ENCODE results near the gene SYT1. TPM values are rescaled to one million over a fixed set of nuclear protein-coding genes. Genes with fewer than 3 reads are reported as not detected.

The SYT1 gene
- total RNA-seq, 1 experiment from 2014 or later, result 44.9 TPM

GRCh38 chr12:79411791-79412190 is 547.2 kb downstream of the SYT1 start:
- BruUV-seq (replicated peaks), result no TSS peak
- ATAC-seq (no peak), DNase-seq (ENCODE audit: low read depth, low spot score) (no peak)
- ChIA-PET CTCF (no interaction called here), RAD21 (ENCODE audit: low non-redundant PET in 1 of 2, low total read pairs in 2 of 2, uncharacterized antibody in 2 of 2, unreplicated experiment in 2 of 2) (no interaction called here), POLR2A (no interaction called here)
- Histone ChIP-seq H3K4me2 (ENCODE audit: low read length) (no peak overlapping the region), H3K9ac (ENCODE audit: low read length) (no peak overlapping the region), H3K27ac (ENCODE audit: low read depth, low read length) (no peak overlapping the region), H2AFZ (ENCODE audit: low read depth, low read length, poor library complexity, severe bottlenecking) (no peak overlapping the region), H3K27me3 (ENCODE audit: insufficient read depth, low read length) (no peaks in the 10 kb centered on the region), H3K79me2 (ENCODE audit: insufficient read depth, low read length) (no peaks in the 10 kb centered on the region), H3K9me3 (ENCODE audit: control insufficient read depth in 1 of 2, insufficient read depth in 1 of 2, low read depth in 1 of 2, low read length in 2 of 2) (no peaks in the 10 kb centered on the region), H3K9me2 (ENCODE audit: insufficient read depth) (0 out of 2 replicates have a peak, but pooled peaks cover 5% of the 10 kb centered on the region), H4K20me1 (ENCODE audit: insufficient read depth) (no peaks in the 10 kb centered on the region), H3K4me1 (ENCODE audit: control insufficient read depth in 1 of 2, insufficient read depth in 2 of 2, low read length in 2 of 2) (peaks cover 4 to 14% of the 10 kb centered on the region in 2 experiments; a peak in 2 of 4 replicates), H3K36me3 (ENCODE audit: control insufficient read depth in 1 of 2, insufficient read depth in 2 of 2, low read length in 2 of 2) (no peaks in the 10 kb centered on the region), H3K4me3 (replicated peaks in 1 of 2; ENCODE audit: low read depth in 1 of 2, low read length in 2 of 2) (no peak overlapping the region)
- no peak for TF ChIP-seq POLR2AphosphoS5 (IDR thresholded peaks at IDR 0.05; ENCODE audit: low read depth, low read length)
- no peak for TF ChIP-seq EGR1 (IDR thresholded peaks at IDR 0.05; ENCODE audit: low read depth)
- TF ChIP-seq SP1 (IDR thresholded peaks at IDR 0.05; ENCODE audit: low read depth), result no peak
- TF ChIP-seq, protein P1, sequence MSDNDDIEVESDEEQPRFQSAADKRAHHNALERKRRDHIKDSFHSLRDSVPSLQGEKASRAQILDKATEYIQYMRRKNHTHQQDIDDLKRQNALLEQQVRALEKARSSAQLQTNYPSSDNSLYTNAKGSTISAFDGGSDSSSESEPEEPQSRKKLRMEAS (IDR thresholded peaks at IDR 0.05), result no peak
- TF ChIP-seq ZNF274 (IDR thresholded peaks at IDR 0.05; ENCODE audit: low read depth, low read length), result no peak
- no peak for TF ChIP-seq ELF1 (IDR thresholded peaks at IDR 0.05; ENCODE audit: borderline replicate concordance, low read depth)
- no peak for TF ChIP-seq ZBTB33 (IDR thresholded peaks at IDR 0.05; ENCODE audit: extremely low read depth, insufficient replicate concordance, low read length)
- no peak for TF ChIP-seq POLR2A (IDR thresholded peaks at IDR 0.05; ENCODE audit: borderline replicate concordance, extremely low read depth, insufficient read depth, insufficient read length)
- TF ChIP-seq FOSL1 (IDR thresholded peaks at IDR 0.05; ENCODE audit: low read depth), result no peak
- TF ChIP-seq, protein P2, sequence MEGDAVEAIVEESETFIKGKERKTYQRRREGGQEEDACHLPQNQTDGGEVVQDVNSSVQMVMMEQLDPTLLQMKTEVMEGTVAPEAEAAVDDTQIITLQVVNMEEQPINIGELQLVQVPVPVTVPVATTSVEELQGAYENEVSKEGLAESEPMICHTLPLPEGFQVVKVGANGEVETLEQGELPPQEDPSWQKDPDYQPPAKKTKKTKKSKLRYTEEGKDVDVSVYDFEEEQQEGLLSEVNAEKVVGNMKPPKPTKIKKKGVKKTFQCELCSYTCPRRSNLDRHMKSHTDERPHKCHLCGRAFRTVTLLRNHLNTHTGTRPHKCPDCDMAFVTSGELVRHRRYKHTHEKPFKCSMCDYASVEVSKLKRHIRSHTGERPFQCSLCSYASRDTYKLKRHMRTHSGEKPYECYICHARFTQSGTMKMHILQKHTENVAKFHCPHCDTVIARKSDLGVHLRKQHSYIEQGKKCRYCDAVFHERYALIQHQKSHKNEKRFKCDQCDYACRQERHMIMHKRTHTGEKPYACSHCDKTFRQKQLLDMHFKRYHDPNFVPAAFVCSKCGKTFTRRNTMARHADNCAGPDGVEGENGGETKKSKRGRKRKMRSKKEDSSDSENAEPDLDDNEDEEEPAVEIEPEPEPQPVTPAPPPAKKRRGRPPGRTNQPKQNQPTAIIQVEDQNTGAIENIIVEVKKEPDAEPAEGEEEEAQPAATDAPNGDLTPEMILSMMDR (IDR thresholded peaks at IDR 0.05 in 2 of 3, conservative IDR thresholded peaks at IDR 0.05 in 1 of 3; ENCODE audit: borderline replicate concordance in 1 of 3, insufficient read depth in 1 of 3, low read depth in 2 of 3, low read length in 2 of 3), result no peak
- no peak for TF ChIP-seq SIN3A (IDR thresholded peaks at IDR 0.05; ENCODE audit: low read depth)
- intact Hi-C loops (cut with micrococcal nuclease), result no loop called here

Measured in HCT116 (cell line).